ENCODE measurements around the gene HCFC1R1. TPM values are rescaled to one million over a fixed set of nuclear protein-coding genes. Genes with fewer than 3 reads are reported as not detected.

The HCFC1R1 gene
- total RNA-seq, 1 donor from 2014 or later, result 29.4 TPM

DNA sequence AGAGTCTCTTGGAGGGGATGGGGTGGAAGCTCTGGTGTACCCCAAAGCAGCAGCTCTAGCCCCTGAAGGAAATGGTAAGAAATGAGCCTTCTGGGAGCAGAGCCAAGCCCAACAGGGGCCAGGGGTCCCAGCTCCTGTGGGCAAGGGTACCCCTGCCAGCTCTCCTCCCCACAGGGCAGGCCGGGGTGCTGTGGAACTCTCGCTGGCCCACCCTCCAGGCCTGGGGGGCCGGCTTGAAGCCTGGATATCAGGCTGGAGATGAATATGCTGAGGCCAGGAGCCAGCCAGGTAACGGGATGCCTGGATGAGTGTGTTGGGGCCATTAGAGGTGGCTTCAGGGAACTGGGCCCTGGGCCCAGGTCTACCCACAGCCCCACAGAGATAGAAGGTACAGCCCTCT is 23.2 kb downstream of the HCFC1R1 start:
- no peak for DNase-seq
- Mint-ChIP-seq H3K27me3 (peaks cover 5% of the 10 kb centered on the region), H3K4me1 (peaks cover 3% of the 10 kb centered on the region), H3K27ac (no peak overlapping the region), H3K9me3 (no peaks in the 10 kb centered on the region), H3K36me3 (ENCODE audit: low read depth) (no peaks in the 10 kb centered on the region), H3K4me3 (no peak overlapping the region)
- intact Hi-C loops (cut with micrococcal nuclease), result loop anchor here (5.0 kb wide), 2 partner anchors 42 to 57 kb away; no protein-coding TSS in a partner anchor

DNA sequence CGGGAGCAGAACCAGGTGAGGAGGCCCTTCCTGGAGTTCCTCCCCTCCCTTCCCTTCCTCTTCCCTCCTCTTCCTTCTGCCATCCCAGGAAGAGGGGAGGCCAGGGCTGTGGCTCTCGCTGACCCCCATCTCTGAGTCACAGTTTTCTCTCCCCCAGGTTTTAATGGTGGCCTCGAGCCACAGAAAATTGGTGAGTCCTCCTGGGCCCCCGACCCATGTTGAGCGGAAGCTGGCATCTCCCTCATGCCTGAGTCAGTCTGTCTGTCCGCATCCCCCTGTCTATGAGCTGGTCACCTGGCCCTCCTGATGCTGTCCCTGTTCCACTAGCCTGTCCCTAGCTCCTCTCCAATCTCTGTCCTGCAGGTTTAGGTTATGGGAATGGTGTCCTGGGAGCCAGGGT is 23.8 kb downstream of the HCFC1R1 start:
- intact Hi-C loops (cut with micrococcal nuclease), result loop anchor here (5.0 kb wide), 2 partner anchors 42 to 57 kb away; no protein-coding TSS in a partner anchor
- peaks cover 3% of the 10 kb centered on the region for H3K4me1 Mint-ChIP-seq

DNA sequence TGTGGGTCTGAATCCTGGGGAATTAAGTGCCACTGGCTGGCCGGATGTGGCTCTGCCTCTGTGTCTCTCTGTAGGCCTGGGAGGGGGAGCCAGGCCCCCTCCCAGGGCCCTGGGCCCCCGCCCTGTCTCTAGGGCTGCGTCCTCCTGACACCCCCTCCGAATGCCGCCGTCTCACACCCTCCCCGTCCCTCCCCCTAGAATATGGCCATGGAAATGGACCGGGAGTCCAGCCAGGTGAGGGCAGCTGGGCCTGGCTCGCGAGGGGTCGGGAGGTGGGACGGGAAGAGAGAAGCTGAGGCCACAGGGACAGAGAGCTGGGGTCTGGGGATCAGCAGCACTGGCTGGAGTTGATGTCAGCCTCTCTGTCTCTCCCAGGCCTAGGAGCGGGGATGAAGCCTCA is 27.4 kb downstream of the HCFC1R1 start:
- Mint-ChIP-seq H3K9me3 (no peaks in the 10 kb centered on the region), H3K27me3 (peaks cover 5% of the 10 kb centered on the region), H3K4me3 (no peak overlapping the region), H3K36me3 (ENCODE audit: low read depth) (no peaks in the 10 kb centered on the region), H3K4me1 (no peaks in the 10 kb centered on the region), H3K27ac (no peak overlapping the region)
- no peak for DNase-seq
- intact Hi-C loops (cut with micrococcal nuclease), result no loop called here

More for the DNA sequence above, 23.8 kb downstream of the HCFC1R1 start:
- no peaks in the 10 kb centered on the region for H3K9me3 Mint-ChIP-seq
- H3K27me3 Mint-ChIP-seq, result peaks cover 5% of the 10 kb centered on the region
- H3K36me3 Mint-ChIP-seq (ENCODE audit: low read depth), result no peaks in the 10 kb centered on the region
- DNase-seq, result no peak
- H3K27ac Mint-ChIP-seq, result no peak overlapping the region
- H3K4me3 Mint-ChIP-seq, result no peak overlapping the region

DNA sequence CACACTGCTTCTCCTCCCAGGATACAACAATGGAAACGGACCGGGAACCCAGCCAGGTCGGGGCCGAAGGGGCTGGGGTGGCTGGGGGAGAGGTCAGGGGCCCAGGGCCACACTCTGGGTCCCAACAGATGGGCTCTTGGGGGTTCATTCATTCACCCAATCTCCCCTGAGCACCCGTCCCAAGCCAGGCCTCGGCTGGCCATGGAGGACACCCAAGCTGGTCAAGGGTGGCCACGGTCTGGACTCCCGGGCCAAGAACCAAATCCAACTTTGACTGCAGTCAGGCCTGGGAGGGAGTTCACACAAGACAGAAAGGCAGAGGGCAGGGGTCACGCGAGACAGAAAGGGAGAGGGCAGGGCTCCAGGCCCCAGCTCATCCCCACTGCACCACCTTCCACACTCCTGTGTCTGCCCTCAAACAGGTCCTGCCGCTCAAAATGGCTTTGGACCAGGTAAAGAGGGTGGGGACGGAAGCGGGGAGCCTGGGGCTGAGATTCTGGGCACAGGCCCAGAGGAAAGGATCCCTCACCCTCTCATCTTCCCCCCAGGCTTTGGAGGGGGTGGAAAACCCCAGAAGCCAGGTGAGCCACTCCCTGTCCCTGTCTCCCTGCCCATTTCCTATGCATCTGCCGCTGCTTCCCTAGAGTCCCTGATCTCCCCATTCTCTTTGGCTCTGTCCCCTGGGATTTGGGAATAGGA is 31.2 kb downstream of the HCFC1R1 start:
- Mint-ChIP-seq H3K4me3 (no peak overlapping the region), H3K4me1 (no peaks in the 10 kb centered on the region), H3K27ac (no peak overlapping the region), H3K9me3 (no peaks in the 10 kb centered on the region), H3K27me3 (peaks cover 3% of the 10 kb centered on the region), H3K36me3 (ENCODE audit: low read depth) (no peaks in the 10 kb centered on the region)
- intact Hi-C loops (cut with micrococcal nuclease), result no loop called here
- DNase-seq, result no peak

DNA sequence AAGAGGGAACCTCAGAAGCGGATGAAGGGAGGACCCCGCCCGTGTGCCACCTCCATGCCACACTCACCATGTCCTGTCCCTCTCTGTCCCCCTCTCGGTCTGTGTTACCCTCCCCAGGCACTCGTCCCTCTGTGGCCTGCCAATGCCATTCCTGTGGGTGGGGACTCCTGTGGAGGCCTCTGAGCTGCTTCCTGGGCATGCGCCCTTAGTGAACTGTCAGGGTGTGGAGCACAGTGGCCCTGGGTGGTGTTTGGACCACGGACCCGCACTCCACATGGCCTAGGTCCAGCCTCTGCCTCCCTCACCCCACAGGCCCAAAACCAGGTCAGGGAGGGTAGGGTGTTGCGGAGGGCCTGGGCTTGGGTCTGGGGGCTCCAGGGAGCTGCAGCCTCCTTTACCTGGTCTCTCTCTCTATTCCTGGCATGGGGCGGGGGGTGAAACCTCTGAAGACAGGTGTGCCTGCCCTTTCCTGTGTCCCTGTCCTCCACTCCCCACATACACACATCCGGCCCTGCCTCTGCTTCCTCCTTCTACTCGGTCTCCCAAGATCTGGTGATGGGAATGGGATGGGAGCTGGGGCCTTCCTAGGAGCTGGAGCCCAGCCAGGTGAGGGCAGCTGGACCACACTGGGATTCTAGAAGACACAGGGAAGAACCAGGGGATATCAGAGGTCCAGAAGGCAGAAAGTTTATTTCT is 32.0 kb downstream of the HCFC1R1 start:
- Mint-ChIP-seq H3K27me3 (peaks cover 3% of the 10 kb centered on the region), H3K27ac (no peak overlapping the region), H3K36me3 (ENCODE audit: low read depth) (no peaks in the 10 kb centered on the region), H3K4me3 (no peak overlapping the region), H3K4me1 (no peaks in the 10 kb centered on the region), H3K9me3 (no peaks in the 10 kb centered on the region)
- DNase-seq, result no peak
- intact Hi-C loops (cut with micrococcal nuclease), result no loop called here

DNA sequence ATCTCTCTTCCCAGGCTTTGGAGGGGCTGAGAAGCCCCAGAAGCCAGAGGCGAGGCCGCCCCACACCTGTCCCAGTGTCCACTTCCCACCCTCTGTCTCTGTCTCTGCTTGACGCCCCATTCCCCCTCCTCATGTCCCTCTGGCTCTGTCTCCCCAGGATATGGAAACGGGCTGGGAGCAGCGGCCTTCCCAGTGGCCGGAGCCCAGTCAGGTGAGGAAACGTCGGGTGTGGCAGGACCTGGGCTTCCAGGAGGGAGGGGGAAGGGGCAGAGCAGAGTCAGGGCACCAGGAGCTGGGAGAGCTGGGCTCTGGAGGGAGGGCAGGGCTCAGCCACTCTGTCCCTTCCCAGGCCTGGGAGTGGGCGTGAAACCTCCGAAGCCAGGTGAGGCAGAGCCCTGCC is 32.9 kb downstream of the HCFC1R1 start:
- intact Hi-C loops (cut with micrococcal nuclease), result no loop called here
- Mint-ChIP-seq H3K9me3 (no peaks in the 10 kb centered on the region), H3K4me3 (no peak overlapping the region), H3K4me1 (no peaks in the 10 kb centered on the region), H3K36me3 (ENCODE audit: low read depth) (no peaks in the 10 kb centered on the region), H3K27me3 (peaks cover 3% of the 10 kb centered on the region), H3K27ac (no peak overlapping the region)
- no peak for DNase-seq

DNA sequence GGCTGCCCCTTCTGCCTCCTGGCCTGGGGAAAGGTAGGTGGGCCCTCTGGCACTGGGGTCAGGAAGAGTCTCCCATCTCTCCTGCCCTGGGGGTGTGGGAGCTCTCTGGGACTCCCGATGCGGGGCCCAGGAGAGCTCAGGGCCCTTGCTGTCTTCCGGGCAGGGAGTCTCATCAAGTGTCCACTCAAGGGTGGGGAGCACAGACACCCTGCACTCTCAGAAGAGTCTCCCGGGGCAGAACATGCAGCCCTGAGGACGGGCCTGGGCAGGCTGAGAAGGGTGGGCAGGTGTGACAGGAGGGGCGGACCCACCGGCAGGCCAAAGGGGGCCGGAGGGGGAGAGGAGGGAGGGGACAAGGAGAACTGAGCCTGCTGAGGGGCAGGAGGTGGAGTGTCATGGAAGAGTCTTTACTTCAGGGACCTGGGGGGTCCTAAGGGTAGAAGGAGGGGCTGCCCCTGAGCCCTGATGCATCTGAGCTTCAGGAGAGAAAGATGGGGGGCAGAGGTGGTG is 35.1 kb downstream of the HCFC1R1 start:
- H3K27ac Mint-ChIP-seq, result no peak overlapping the region

DNA sequence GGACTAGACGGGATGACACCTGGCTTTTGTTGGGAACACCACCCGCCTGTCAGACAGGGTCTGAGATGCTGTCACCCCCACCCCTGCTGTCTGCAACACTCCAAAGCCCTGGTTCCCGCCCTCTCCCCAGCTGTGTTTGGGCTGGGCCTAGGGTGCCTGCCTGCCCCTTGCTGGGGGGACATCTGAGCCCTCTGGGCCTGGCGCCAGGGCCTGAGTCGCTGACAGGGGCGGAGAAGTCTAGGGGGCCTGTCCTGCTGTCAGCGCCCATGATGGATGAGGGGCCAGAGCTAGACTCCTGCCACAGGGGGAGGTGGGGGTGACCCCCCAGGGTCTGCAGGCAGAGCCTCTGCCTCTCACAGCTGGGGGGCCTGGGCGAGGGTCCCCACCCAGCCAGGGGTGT is 35.9 kb downstream of the HCFC1R1 start:
- no peak overlapping the region for H3K4me3 Mint-ChIP-seq
- H3K4me1 Mint-ChIP-seq, result peaks cover 6% of the 10 kb centered on the region
- no peaks in the 10 kb centered on the region for H3K36me3 Mint-ChIP-seq (ENCODE audit: low read depth)
- no peaks in the 10 kb centered on the region for H3K9me3 Mint-ChIP-seq
- H3K27me3 Mint-ChIP-seq, result peaks cover 6% of the 10 kb centered on the region
- intact Hi-C loops (cut with micrococcal nuclease), result no loop called here
- no peak overlapping the region for H3K27ac Mint-ChIP-seq
- no peak for DNase-seq

More for the DNA sequence above, 35.1 kb downstream of the HCFC1R1 start:
- peaks cover 6% of the 10 kb centered on the region for H3K27me3 Mint-ChIP-seq
- no peak overlapping the region for H3K4me3 Mint-ChIP-seq
- peaks cover 3% of the 10 kb centered on the region for H3K4me1 Mint-ChIP-seq
- no peaks in the 10 kb centered on the region for H3K9me3 Mint-ChIP-seq
- no peak for DNase-seq
- intact Hi-C loops (cut with micrococcal nuclease), result no loop called here
- H3K36me3 Mint-ChIP-seq (ENCODE audit: low read depth), result no peaks in the 10 kb centered on the region

DNA sequence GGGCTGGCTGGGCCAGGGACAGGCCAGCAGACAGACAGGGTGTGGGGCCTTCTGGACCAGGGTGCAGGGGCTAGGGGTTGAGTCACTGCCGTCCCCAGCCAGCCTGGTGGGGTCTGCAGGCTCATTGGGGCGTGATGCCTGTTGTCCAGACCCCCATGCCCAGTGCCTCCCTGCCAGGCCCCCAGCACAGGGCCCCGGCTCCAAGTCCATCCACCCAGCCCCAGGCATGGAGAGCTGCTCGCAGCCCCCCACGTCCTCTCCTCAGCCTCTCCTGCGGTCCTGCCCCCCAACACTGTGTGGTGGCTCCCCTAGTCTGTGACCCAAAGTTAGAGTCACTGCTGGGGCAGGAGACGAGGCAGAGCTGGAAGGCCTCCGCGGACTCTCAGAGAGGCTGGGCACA is 36.5 kb downstream of the HCFC1R1 start:
- no peak overlapping the region for H3K4me3 Mint-ChIP-seq
- intact Hi-C loops (cut with micrococcal nuclease), result no loop called here
- no peak for DNase-seq
- no peaks in the 10 kb centered on the region for H3K36me3 Mint-ChIP-seq (ENCODE audit: low read depth)
- H3K9me3 Mint-ChIP-seq, result no peaks in the 10 kb centered on the region
- peaks cover 8% of the 10 kb centered on the region for H3K27me3 Mint-ChIP-seq
- H3K4me1 Mint-ChIP-seq, result peaks cover 7% of the 10 kb centered on the region
- no peak overlapping the region for H3K27ac Mint-ChIP-seq

DNA sequence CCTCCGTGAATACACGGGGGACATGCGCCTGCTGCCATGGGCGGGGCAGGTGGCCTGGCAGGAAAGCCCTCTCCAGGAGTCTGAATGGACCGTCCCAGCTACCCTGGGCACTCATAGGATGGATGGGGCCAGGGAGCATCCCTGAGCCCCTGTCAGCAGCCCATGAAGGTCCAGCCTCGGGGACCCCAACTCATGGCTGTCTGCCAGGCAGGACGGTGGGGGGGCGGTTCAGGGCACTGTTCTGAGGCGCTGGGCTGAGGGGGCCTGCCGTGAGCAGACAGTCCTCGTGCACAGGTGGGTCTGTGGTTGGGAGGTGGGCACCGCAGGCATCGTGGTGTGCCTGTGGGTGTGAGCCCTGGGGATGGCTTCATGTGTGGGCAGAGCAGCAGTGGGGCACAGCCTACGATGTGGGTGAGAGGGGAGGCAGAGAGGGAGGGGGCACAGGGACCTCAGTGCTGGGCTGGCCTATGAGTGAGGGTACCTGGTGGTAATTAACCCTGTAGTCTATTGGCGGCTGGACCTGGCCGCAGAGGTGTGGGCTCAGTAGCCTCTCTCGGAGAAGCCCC is 37.0 kb downstream of the HCFC1R1 start:
- intact Hi-C loops (cut with micrococcal nuclease), result no loop called here
- no peak overlapping the region for H3K27ac Mint-ChIP-seq
- no peak overlapping the region for H3K4me3 Mint-ChIP-seq
- H3K9me3 Mint-ChIP-seq, result no peaks in the 10 kb centered on the region
- H3K27me3 Mint-ChIP-seq, result peaks cover 9% of the 10 kb centered on the region
- peaks cover 9% of the 10 kb centered on the region for H3K4me1 Mint-ChIP-seq
- H3K36me3 Mint-ChIP-seq (ENCODE audit: low read depth), result peaks cover 1% of the 10 kb centered on the region
- no peak for DNase-seq

DNA sequence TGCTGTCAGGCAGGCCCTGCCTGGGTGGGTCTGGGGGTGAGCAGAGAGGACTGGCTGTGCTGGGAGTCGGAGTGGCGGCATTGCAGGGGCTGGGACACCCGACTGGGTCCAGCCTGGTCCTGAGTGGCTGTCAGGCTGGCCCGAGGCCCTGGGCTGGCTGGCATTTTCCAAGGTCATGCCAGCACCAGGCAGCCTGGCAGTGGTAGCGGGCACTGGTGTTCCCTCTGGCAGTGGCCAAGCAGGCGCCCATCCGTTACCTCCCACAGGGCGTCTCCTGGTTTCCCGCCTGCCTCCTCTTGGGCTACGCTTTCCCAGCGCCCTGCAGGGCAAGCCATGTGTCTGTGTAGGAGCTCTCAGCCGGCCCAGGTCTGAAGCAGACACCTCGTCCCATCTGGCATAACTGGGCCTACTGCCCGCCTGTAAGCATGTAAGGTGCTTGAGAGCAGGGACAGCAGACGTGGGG is 37.8 kb downstream of the HCFC1R1 start:
- peak; percentile 58 for DNase-seq
- H3K4me1 Mint-ChIP-seq, result peaks cover 14% of the 10 kb centered on the region
- no peak overlapping the region for H3K4me3 Mint-ChIP-seq
- intact Hi-C loops (cut with micrococcal nuclease), result no loop called here
- H3K36me3 Mint-ChIP-seq (ENCODE audit: low read depth), result peaks cover 2% of the 10 kb centered on the region
- H3K27me3 Mint-ChIP-seq, result peaks cover 9% of the 10 kb centered on the region
- H3K27ac Mint-ChIP-seq, result no peak overlapping the region
- no peaks in the 10 kb centered on the region for H3K9me3 Mint-ChIP-seq

DNA sequence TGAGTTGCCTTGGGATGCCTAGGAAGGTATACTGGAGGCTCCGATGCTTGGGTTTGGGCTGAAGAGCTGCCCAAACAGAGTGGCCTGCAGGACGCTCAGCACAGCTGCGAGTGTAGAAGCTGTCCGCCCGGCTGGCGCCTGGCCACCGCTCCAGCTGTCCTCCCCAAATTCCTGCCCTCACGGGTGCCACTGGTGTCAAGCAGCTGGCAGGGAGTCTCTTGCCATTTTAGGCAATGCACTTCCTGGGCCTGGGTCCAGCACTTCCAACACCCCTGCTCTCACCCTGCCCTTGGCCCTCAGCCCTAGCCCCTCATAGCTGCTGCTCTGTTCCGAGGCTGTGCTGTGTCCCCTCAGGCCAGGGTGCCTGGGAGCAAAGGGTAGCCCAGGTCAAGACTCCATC is 38.3 kb downstream of the HCFC1R1 start:
- Mint-ChIP-seq H3K27ac (no peak overlapping the region), H3K9me3 (no peaks in the 10 kb centered on the region), H3K4me3 (no peak overlapping the region), H3K27me3 (peaks cover 9% of the 10 kb centered on the region), H3K36me3 (ENCODE audit: low read depth) (peaks cover 2% of the 10 kb centered on the region), H3K4me1 (peaks cover 15% of the 10 kb centered on the region)
- intact Hi-C loops (cut with micrococcal nuclease), result no loop called here
- DNase-seq, result no peak

DNA sequence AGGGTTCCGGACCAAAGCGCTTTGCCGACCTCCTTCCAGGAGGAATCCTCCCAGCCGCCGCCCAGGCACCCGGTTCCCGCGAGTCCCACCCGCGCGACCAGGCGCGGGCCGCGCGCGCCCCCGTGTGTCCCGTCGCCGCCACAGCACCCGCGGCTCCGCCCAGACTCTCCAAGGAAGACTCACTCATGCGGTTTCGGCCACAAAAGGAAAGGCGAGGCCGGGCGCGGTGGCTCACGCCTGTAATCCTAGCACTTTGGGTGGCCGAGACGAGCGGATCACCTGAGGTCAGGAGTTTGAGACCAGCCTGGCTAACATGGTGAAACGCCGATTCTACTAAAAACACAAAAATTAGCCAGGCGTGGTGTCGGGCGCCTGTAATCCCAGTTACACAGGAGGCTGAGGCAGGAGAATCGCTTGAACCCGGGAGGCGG is 40.0 kb downstream of the HCFC1R1 start:
- H3K27ac Mint-ChIP-seq, result no peak overlapping the region
- H3K4me3 Mint-ChIP-seq, result peak overlapping the region; percentile 63
- H3K27me3 Mint-ChIP-seq, result peaks cover 6% of the 10 kb centered on the region
- peaks cover 5% of the 10 kb centered on the region for H3K36me3 Mint-ChIP-seq (ENCODE audit: low read depth)
- intact Hi-C loops (cut with micrococcal nuclease), result no loop called here
- H3K9me3 Mint-ChIP-seq, result no peaks in the 10 kb centered on the region
- H3K4me1 Mint-ChIP-seq, result peaks cover 16% of the 10 kb centered on the region
- peak; percentile 92 for DNase-seq

DNA sequence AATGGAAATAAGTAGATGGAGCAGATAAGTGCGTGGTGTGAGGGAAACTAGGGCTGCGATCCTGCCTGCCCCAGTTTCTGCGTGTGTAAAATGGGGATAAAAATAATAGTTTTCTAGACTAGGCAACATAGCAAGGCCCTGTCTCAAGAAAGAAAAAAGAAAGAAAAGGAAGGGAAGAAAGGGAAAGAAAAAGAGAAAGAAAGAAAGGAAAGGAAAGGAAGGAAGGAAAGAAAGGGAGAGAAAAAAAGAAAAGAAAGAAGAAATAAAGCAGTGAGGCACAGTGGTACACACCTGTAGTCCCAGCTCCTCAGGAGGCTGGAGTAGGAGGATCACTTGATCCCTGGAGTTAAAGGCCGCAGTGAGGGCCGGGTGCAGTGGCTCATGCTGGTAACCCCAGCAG is 41.3 kb downstream of the HCFC1R1 start:
- Mint-ChIP-seq H3K27me3 (peaks cover 6% of the 10 kb centered on the region), H3K9me3 (no peaks in the 10 kb centered on the region), H3K4me3 (peak overlapping the region; percentile 33), H3K4me1 (peaks cover 20% of the 10 kb centered on the region), H3K27ac (no peak overlapping the region), H3K36me3 (ENCODE audit: low read depth) (peaks cover 8% of the 10 kb centered on the region)
- DNase-seq, result no peak
- intact Hi-C loops (cut with micrococcal nuclease), result no loop called here
